ENCODE measurements around the gene ENPP4.
A peak's percentile ranks its signal among the peaks of the same experiment; 100 is the strongest.
"Not testable (repeated sequence)": the region's sequence is repeated elsewhere in the genome, so short reads cannot be mapped to it uniquely, and the experiment has no call there.

ENPP4 gene

DNA sequence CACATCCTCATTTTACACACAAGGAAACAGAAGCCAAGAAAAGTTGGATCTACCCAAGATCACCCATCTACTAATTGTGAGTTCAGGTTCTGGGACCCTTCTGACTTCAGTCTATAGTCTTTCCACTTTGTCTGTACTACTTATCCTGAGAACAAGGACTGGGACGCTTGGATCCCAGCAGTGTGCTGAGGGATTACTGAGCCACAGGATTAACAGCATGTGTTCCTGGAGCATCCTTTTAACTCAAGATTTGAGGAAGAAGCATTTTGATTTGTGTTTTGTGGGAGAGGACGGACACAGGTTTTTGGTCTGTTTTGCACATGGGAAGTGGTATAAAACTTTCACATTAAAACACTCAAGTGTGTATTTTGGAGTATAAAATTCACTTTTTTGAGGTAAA is 4.4 kb downstream of the ENPP4 start:
- no peak for DNase-seq

DNA sequence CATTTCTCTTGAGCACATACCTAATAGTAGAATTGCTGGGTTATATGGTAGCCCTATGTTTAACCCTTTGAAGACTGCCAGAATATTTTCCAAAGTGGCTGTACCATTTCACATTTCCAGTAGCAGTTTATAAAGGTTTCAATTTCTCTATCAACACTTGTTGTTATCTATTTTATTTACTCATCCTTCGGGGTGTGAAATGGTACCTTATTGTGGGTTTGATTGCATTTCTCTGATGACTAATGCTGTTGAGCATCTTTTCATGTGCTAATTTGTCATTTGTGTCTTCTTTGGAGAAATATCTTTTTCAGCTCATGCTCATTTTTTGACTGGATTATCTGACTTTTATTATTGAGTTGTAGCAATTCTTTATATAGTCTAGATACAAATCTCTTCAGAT is 5.4 kb downstream of the ENPP4 start:
- DNase-seq, result no peak

DNA sequence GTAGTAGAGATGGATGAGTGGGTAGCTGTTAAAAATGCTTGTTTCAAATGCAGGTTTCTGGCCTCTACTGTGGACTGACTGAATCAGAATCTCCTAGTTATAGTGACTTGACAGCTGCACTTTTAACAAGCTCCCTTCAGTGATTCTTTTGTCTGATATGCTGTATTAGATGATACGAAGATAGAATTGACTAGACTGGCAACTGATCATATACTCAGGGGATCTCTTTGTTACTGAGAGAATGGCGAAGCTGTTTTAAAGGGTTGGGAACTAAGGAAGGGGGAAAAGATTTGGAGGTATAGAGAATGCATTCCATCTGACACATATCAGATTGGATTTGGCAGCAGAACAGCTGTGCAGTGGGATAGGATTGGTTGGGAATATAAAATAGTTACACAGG is 7.0 kb downstream of the ENPP4 start:
- no peak for DNase-seq

DNA sequence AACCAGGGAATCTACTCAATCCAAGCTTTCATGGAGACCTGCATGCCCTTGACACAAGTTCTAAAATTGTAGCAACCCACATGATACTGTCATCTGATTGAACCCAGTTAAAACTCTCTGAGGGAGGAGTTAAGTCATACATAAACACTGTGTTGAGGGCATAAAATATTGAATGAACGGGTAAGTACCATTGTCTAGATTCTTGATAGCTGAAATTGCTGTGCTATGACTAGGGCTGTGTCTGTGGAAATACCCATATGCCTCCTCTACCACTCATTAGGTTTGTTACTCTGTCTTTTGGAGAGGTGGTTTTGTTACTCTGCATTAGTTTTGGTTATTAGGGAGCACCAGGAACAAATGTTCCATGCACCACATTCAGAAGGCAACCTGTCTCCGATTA is 7.6 kb downstream of the ENPP4 start:
- DNase-seq, result no peak

DNA sequence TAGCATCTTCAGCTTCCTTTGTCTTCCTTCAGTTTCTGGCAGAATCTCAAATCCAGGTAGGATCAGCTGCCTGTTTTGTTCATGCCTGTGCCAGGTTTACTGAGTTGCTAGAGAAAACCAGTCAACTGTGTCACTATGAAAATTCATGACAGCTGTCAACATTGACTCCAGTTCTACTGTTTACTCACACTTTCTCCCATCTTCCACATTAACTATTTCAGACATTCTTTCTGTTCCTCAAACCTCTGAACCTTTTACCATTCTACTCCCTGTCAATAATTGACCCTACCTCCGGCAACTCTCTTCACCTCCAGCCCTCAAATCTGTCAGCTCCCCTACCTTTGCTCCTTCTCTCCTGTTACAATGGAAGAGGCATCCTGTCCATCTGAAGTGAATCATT is 8.5 kb downstream of the ENPP4 start:
- no peak for DNase-seq

DNA sequence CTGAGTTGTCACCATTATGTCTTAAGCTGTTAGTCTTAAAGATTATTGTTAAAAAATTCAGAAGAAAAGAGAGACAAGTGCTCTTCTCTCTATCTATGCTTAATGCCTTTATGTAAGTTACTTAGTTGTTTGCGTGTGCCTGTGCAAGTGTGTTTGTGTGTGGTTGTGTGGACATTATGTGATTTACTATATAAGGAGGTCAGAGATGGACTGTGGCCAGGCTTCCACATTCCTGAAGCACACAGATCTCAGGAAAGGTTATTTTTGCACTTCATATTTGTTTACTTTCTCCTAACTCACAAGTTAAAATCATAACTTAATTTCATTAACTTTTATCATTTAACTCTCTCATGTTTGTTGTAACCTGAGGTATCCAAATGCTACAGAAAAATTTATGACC is 14.5 kb downstream of the ENPP4 start:
- DNase-seq, result no peak

DNA sequence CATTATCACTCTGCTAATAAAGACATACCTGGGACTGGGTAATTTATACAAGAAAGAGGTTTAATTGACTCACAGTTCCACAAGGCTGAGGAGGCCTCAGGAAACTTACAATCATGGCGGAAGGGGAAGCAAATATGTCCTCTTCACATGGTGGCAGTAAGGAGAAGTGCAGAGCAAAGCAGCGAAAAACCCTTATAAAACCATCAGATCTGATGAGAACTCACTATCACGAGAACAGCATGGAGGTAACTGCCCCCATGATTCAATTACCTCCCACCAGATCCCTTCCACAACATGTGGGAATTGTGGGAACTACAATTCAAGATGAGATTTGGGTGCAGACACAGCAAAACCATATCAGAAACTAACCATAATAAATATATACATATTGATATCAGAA is 19.3 kb downstream of the ENPP4 start:
- not testable (repeated sequence) for DNase-seq

DNA sequence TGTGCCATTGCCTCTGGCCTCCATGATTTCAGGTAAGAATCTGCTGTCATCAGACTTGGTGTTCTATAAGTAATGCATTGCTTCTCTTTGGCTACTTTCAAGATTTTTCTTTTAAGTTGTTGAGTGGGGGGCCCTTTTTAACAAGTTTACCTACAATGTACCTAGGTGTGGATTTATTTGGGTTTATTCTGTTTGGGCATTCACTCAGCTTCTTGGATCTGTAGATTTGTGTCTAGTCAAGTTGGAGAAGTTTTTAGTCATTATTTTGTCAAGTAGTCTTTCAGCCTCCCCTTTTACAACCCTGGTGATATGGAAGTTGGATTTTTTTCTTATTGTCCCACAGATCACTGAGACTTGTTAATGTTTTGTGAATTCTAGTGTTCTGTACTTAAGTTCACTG is 26.9 kb downstream of the ENPP4 start:
- no peak for DNase-seq

DNA sequence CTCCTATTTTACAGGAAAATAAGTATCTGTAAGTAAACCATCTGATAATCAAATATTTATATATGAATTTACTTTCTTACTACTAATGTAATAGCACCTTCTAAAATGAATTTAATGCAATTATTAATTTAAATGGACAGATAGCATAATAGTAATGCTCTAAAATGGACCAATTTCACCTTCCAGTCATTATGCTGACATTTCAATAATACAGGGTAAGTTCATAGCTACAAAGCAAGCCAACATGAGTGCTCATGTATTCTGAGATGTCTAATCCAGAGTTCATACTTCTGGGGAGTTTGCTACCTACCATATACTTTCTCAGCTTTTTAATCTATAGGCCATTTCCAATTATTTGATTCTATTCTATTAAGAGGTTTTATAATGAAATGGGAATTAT is 29.4 kb downstream of the ENPP4 start:
- DNase-seq, result no peak

DNA sequence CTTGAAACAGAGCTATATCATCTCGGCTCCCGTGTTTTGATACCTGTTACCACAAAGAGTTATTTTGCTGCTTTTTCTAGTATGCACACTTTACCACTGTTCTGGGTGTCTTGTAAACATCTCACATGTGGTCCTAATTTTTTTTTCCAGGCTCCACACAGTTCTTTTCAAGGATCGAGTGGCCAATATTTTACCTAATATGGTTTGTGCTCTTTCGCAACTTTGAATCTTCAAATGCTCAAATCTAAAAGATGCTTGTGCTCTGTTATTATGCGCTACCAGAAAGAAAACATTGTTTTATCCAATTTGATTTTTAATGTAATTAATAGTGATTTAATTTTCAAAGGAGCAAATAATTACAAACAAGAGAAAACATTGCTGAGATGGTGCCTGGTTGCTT is 30.3 kb downstream of the ENPP4 start:
- no peak for DNase-seq

DNA sequence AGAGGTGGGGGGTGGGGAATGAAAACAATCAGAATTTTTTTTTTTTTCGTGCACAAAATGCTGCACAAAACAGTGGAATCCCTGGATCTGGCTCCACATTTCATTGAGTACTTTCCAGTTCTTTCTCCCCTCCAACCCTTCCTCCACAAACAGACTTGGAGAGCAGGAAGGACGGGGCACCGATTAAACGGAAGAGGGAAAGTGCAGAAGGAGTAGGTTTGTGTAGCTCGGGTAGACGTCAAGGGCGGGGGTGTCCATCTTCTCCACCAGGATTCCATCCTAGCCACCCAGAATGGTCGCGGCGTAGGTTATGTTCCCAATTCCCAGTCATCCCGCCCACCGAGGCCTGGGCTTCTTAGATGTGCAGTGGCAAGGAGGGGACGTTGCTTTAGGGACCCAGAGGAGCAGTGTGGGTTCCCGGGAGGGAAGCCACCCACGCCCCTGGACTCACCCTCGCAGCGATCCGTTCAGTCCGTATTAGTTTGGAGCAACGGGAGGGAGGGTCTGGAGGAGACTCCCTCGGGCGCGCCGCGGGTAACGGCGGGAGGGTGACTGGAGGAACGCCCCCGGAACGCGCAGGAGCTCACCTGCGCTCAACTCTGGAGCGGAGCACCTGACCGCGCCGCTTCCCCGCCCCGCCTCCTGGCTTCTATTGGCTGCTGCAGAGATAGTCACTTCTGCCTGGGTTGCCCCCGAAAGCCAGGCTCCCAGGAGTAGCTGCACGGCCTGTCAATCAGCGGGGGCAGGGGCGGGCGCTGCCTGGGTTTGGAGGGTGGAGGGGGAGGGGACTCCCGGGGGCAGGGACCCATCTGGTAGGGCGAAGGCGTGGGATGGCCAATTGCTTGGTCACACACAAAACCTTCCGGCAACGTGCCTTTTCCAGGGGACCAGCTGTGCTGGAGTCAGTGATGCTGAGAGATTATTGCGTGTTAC is 40.8 kb downstream of the ENPP4 start, which contains the start of gene ENPP5:
ENPP5 (minus strand) TSS at position 624 of the 933 bp plus-strand sequence. CDS start 2,718 bp downstream, outside the sequence.
- DNase-seq, result no peak

DNA sequence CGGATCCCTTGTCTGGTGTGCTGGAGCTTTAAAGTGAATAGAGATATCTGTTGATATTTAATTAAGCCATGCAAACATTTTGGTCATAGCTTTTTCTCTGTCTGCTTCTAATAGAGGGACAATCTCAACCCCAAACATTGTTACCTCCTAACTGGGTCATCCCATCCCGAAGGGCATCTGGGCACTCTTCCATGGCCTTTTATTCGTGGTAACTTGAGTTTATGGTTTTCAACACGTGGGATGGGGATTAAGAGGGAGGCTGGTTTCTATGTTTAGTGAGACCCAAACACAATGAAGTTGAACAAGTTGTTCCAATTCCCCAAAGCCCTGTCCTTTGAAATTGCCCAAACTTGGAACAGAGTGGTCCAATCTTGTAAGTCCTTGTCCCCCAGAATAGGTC is 42.4 kb downstream of the ENPP4 start:
- DNase-seq, result no peak

DNA sequence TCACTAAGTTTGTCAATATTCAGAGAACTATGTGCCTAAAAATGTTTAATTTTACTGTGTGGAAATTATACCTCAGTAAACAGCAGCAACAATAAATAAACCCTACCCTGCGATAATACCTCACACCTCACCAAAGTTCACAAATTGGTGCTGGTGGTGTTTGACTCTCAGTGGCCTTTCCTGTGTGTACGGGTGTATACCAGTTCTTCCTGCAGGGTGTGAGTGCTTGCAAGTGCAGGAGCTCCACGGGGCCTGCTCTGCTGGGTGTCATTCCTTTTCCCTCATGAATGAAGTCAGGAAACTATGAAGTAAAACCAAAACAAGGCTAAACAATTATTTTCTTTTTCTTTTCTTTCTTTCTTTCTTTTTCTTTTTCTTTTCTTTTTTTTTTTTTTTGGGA is 45.1 kb downstream of the ENPP4 start:
- DNase-seq, result no peak

DNA sequence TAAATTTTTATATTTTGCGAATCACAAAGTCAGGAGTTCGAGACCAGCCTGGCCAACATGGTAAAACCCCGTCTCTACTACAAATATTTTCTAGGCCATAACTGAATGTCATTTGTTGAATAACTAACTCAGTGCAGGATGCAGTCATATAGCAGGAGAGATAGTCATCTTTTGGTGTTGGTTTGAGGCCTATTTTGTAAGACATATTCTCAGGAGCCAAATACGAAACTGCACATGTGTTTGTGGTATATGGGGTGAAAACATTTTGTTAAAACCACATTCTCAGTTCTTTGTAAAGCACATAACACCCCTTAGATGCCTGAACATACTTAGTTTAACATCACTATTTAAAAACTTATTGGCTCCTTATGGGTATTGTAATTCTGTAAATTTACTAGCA is 45.7 kb downstream of the ENPP4 start:
- DNase-seq, result no peak

DNA sequence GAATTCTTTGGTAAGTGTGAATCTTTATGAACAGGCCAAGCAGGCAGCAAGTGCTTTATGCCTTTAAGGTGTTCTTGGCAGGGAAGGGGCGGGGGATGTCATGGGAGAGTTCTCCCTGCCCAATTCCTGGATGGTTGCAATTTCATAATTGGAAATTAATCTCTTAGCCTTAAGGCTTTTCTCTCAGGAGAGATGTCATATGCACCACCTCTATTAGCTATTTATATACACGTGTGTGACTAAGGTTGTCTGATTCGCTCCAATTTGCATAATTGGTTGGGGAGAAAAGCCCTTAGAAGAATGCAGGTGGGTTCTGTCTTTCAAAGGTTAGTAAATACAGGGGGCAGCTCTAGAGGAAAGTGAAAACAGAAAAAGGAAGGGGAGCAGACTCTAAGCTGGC is 46.2 kb downstream of the ENPP4 start:
- DNase-seq, result no peak

DNA sequence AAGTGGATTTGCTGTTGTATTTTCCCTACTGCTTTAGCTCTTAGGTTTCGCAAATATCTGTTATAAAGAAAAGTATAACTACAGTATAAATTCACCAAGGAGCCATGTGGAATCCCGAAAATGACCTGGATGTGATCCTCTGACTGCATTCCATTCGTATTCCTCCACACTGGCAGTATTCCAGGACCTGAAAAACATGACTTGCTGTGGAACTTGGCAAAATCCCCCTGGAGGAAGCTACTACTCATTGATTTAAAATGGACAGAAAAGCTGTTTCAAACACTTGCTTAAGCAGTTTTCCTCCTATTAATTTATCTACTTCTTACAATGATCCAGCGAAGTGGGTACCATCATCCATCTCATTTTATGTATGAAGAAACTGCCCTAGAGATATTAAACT is 54.3 kb downstream of the ENPP4 start:
- peak in 1 of 2 experiments; percentile 12 for DNase-seq

DNA sequence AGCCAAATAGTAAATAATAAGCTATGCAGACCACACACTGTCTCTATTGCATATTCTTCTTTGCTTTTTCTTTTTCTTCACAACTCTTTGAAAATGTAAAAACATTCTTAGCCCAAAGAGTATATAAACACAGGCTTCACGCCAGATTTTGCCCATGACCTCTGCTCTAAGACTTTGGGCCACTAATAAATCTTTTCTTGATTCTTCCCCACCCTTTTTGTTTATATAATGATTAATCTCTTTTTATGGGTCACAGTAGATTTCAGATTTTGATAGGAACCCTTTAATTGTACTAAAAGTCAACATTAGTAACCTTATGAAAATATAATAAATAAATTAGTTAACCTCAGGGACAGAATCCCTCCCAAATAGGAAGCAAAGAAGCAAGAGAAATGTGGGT is 56.8 kb downstream of the ENPP4 start:
- no peak for DNase-seq

DNA sequence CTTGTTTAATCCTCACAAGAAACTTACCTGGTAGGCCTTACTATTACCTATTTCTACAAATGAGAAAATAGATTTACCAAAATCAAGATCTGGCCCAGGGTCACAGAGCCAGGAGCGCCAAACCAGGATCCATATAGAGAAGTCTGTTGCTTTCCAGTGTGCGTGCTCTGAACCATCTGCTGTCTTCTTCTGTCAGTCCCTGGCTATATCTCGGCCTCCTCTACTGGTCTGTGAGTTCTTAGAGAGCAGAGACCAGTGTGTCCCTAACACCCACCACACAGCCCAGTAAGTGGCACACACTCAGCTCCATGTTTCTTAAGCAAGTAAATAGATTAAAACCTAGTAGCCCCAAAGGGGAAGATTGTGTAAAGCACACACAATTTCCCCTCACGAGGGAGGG is 59.9 kb downstream of the ENPP4 start:
- DNase-seq, result no peak

DNA sequence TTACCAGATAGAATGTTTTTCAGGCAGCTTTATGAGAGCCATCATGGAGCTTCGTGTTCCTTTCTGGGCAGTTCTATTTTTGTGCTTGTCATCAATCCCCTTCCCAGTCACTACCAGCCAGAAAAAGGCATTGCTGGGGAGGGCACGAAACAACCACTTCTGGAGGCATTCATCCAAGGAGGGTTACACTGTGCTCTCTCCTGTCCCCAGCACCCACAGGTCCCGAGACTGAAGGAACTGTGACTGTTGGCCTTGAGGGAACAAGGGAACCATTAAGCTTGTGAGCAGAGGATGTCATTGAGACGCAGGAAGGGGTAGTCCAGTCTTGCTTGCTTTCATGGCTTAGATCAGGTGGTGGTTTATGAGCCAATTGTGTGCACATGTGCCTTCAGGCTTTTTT is 61.1 kb downstream of the ENPP4 start:
- no peak for DNase-seq

DNA sequence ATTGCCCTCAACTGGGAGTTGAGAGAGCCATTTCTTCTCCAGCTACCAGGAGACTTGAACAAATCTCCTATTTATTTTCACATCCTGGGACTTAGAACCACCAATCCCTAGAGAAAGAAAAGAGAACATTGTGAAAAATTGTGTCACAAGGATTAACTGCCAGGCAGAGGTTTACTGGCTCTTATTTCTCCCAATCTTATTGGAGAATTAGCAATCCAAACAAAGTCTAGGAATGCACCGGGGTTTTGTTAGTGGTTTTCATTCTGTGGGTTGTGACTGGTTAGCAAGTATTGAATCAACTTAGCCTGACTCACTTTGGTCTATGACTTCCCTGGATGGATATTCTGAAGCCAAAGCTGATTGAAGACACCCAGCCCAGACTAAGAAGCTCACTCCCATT is 62.2 kb downstream of the ENPP4 start:
- no peak for DNase-seq
